H1 (cell line): ENCODE data around the gene TCEA3. TPM values are rescaled to one million over a fixed set of nuclear protein-coding genes. Genes with fewer than 3 reads are reported as not detected.

Experiments used
- CTCF ChIA-PET: fragments of 300-600 bp; sonication (Branson Sonifier 250); formaldehyde crosslinking; loops from one replicate; lab custom pipeline; 2021; ENCODE audit not compliant: partially characterized antibody; lab: Charles Lee
- POLR2A ChIA-PET: fragments of 300-600 bp; sonication (Branson Sonifier 250); formaldehyde crosslinking; loops from one replicate; lab custom pipeline; 2021; ENCODE audit warnings: inconsistent platforms; ENCODE audit not compliant: partially characterized antibody; lab: Charles Lee
- DNase-seq, 2 experiments: peaks; one replicate each; pipeline versions ENCODE4 v3.0.0 to v3.0.0-alpha.2; 2010 to 2022; ENCODE audit warnings: low spot score in 2 of 2, low read depth in 1 of 2, mixed read lengths in 1 of 2
- FAIRE-seq: peaks from 2 replicates; lab custom pipeline; 2011; peaks lifted over from hg19 to GRCh38; lab: Jason Lieb, UNC
- H2AFZ ChIP-seq: 2 replicates; pipeline ENCODE4 v1.8.1; 2012; ENCODE audit warnings: low read length, inconsistent platforms
- H2AK5ac ChIP-seq: 2 replicates; pipeline ENCODE4 v1.6.1; 2013; ENCODE audit warnings: low read depth, low read length
- H2BK120ac ChIP-seq: replicated peaks from 2 replicates; pipeline ENCODE3; 2013; ENCODE audit warnings: low read depth, low read length, inconsistent platforms
- H2BK12ac ChIP-seq: 2 replicates; pipeline ENCODE4 v1.6.1; 2013; ENCODE audit warnings: low read depth, low read length
- H2BK15ac ChIP-seq: 2 replicates; pipeline ENCODE4 v1.6.1; 2013; ENCODE audit warnings: low read length
- H2BK20ac ChIP-seq: 2 replicates; pipeline ENCODE4 v1.6.1; 2013; ENCODE audit warnings: low read length
- H2BK5ac ChIP-seq: 2 replicates; pipeline ENCODE4 v1.6.1; 2013; ENCODE audit warnings: low read depth, low read length
- H3K14ac ChIP-seq: 2 replicates; pipeline ENCODE4 v1.6.1; 2013; ENCODE audit warnings: inconsistent platforms; ENCODE audit not compliant: insufficient read length
- H3K18ac ChIP-seq: 2 replicates; pipeline ENCODE4 v1.6.1; 2013; ENCODE audit warnings: low read length; ENCODE audit errors: extremely low read depth
- H3K23ac ChIP-seq: 2 replicates; pipeline ENCODE4 v1.6.1; 2013; ENCODE audit warnings: inconsistent platforms; ENCODE audit not compliant: insufficient read length
- H3K23me2 ChIP-seq: 2 replicates; pipeline ENCODE4 v1.6.1; 2013; ENCODE audit warnings: low read depth, low read length
- H3K27ac ChIP-seq: 2 replicates; pipeline ENCODE4 v1.6.1; 2011; ENCODE audit warnings: low read depth, low read length, inconsistent platforms
- H3K27me3 ChIP-seq, 4 experiments: replicated peaks in 1 of 4; 1 replicate in 1 of 4; 2 replicates in 3 of 4; pipeline versions ENCODE4 v1.6.1 to v1.8.1; 2011 to 2013; ENCODE audit warnings: low read length in 3 of 4, mild to moderate bottlenecking in 3 of 4, inconsistent platforms in 2 of 4, mixed read lengths in 2 of 4, moderate library complexity in 1 of 4; ENCODE audit not compliant: control insufficient read depth in 3 of 4, insufficient read depth in 3 of 4; ENCODE audit errors: extremely low read depth in 1 of 4
- H3K36me3 ChIP-seq, 4 experiments: 2 replicates each; pipeline versions ENCODE4 v1.6.1 to v1.8.1; 2011 to 2013; ENCODE audit warnings: mild to moderate bottlenecking in 4 of 4, low read length in 3 of 4, moderate library complexity in 2 of 4, control low read depth in 1 of 4, inconsistent platforms in 1 of 4; ENCODE audit not compliant: insufficient read depth in 4 of 4, control insufficient read depth in 2 of 4
- H3K4ac ChIP-seq: replicated peaks from 2 replicates; pipeline ENCODE3; 2013; ENCODE audit warnings: low read length, low read depth, mixed read lengths, inconsistent platforms; ENCODE audit not compliant: insufficient read length
- H3K4me1 ChIP-seq, 4 experiments: replicated peaks in 1 of 4; 1 replicate in 1 of 4; 2 replicates in 3 of 4; pipeline versions ENCODE4 v1.6.1 to v1.8.1; 2011 to 2013; ENCODE audit warnings: low read length in 3 of 4, inconsistent platforms in 2 of 4, mixed read lengths in 1 of 4; ENCODE audit not compliant: insufficient read depth in 4 of 4, control insufficient read depth in 3 of 4
- H3K4me2 ChIP-seq, 2 experiments: 2 replicates each; pipeline versions ENCODE4 v1.6.1 to v1.8.1; 2011 to 2013; ENCODE audit warnings: low read depth in 2 of 2, low read length in 2 of 2, control low read depth in 1 of 2, inconsistent platforms in 1 of 2, mild to moderate bottlenecking in 1 of 2; ENCODE audit not compliant: insufficient read depth in 1 of 2
- H3K4me3 ChIP-seq, 4 experiments: fragments of 200-600, 300-600 bp in 1 of 4; sonication (generic), shearing (Covaris generic), sonication (Bioruptor Twin) in 1 of 4; 2 replicates each; pipeline versions ENCODE4 v1.5.1 to v1.8.1; 2011 to 2016; ENCODE audit warnings: low read length in 4 of 4, low read depth in 3 of 4, control low read depth in 2 of 4, inconsistent platforms in 2 of 4, mild to moderate bottlenecking in 2 of 4, mixed read lengths in 1 of 4, moderate library complexity in 1 of 4; ENCODE audit not compliant: insufficient read depth in 2 of 4; ENCODE audit errors: extremely low read depth in 1 of 4
- H3K56ac ChIP-seq: replicated peaks from 2 replicates; pipeline ENCODE3; 2013; ENCODE audit warnings: low read depth, mild to moderate bottlenecking, mixed read lengths, low read length, inconsistent platforms; ENCODE audit not compliant: insufficient read length
- H3K79me1 ChIP-seq: 2 replicates; pipeline ENCODE4 v1.6.1; 2013; ENCODE audit warnings: low read depth, low read length, control low read depth
- H3K79me2 ChIP-seq, 2 experiments: 2 replicates each; pipeline versions ENCODE4 v1.6.1 to v1.8.1; 2012 to 2013; ENCODE audit warnings: low read length in 2 of 2, mild to moderate bottlenecking in 2 of 2, inconsistent platforms in 1 of 2; ENCODE audit not compliant: insufficient read depth in 2 of 2, control insufficient read depth in 1 of 2
- H3K9ac ChIP-seq, 4 experiments: replicated peaks in 1 of 4; 1 replicate in 1 of 4; 2 replicates in 3 of 4; pipeline versions ENCODE4 v1.6.1 to v1.8.1; 2011 to 2013; ENCODE audit warnings: low read depth in 3 of 4, low read length in 3 of 4, control low read depth in 2 of 4, mild to moderate bottlenecking in 2 of 4, moderate library complexity in 2 of 4, inconsistent platforms in 1 of 4; ENCODE audit errors: extremely low read depth in 1 of 4
- H3K9me3 ChIP-seq, 2 experiments: 2 replicates each; pipeline versions ENCODE4 v1.6.1 to v1.8.1; 2012 to 2013; ENCODE audit warnings: mild to moderate bottlenecking in 2 of 2, moderate library complexity in 2 of 2, control low read depth in 1 of 2, inconsistent platforms in 1 of 2, low read depth in 1 of 2, low read length in 1 of 2, mixed read lengths in 1 of 2; ENCODE audit not compliant: insufficient read depth in 2 of 2
- H4K20me1 ChIP-seq, 2 experiments: replicated peaks in 1 of 2; 2 replicates each; pipeline versions ENCODE3 to v1.8.1; 2011 to 2013; ENCODE audit warnings: inconsistent platforms in 2 of 2, low read length in 2 of 2, mild to moderate bottlenecking in 1 of 2; ENCODE audit not compliant: insufficient read depth in 2 of 2, control insufficient read depth in 1 of 2
- H4K5ac ChIP-seq: 2 replicates; pipeline ENCODE4 v1.6.1; 2013; ENCODE audit warnings: low read length, low read depth, mixed read lengths, inconsistent platforms; ENCODE audit not compliant: insufficient read length
- H4K8ac ChIP-seq: 2 replicates; pipeline ENCODE4 v1.8.0; 2013; ENCODE audit warnings: mild to moderate bottlenecking, moderate library complexity, low read length, inconsistent platforms; ENCODE audit not compliant: insufficient read depth; ENCODE audit errors: extremely low read depth
- H4K91ac ChIP-seq: replicated peaks from 2 replicates; pipeline ENCODE3; 2013; ENCODE audit warnings: low read length, mixed read lengths, inconsistent platforms; ENCODE audit not compliant: insufficient read length
- CEBPB ChIP-seq: IDR thresholded peaks from 2 replicates; pipeline ENCODE4 v1.6.1; 2012; ENCODE audit warnings: low read depth, low read length
- EZH2 ChIP-seq: fragments of 200-600 bp; sonication (generic); IDR thresholded peaks from 2 replicates; pipeline ENCODE4 v1.7.1; 2012; ENCODE audit warnings: low read depth, mild to moderate bottlenecking, moderate library complexity, low read length, inconsistent platforms; ENCODE audit not compliant: severe bottlenecking
- POU5F1 ChIP-seq: IDR thresholded peaks from 2 replicates; pipeline ENCODE4 v1.6.1; 2011; ENCODE audit warnings: low read depth, mild to moderate bottlenecking, low read length, moderate library complexity
- RAD21 ChIP-seq, 2 experiments: IDR thresholded peaks in 1 of 2; conservative IDR thresholded peaks in 1 of 2; 2 replicates each; pipeline ENCODE4 v1.6.1; 2011; ENCODE audit warnings: low read depth in 2 of 2, low read length in 2 of 2, improper control_type of control experiment in 1 of 2, inconsistent platforms in 1 of 2, mild to moderate bottlenecking in 1 of 2, moderate library complexity in 1 of 2
- SP2 ChIP-seq: IDR thresholded peaks from 2 replicates; pipeline ENCODE4 v1.6.1; 2012; ENCODE audit warnings: mild to moderate bottlenecking, low read length, inconsistent platforms
- WGBS, 2 experiments: shearing (Covaris generic) in 1 of 2; methylation state at CpG; one replicate each; pipeline versions ENCODE4 v1.1.6 to v1.1.7; 2013 to 2015; ENCODE audit warnings: low lambda C conversion rate in 2 of 2, mixed read lengths in 2 of 2, inconsistent platforms in 1 of 2, low coverage in 1 of 2, missing lambda C conversion rate in 1 of 2; ENCODE audit not compliant: insufficient replicate concordance in 2 of 2, insufficient coverage in 1 of 2, insufficient read length in 1 of 2; ENCODE audit errors: extremely low coverage in 1 of 2, missing lambda C conversion rate in 1 of 2; 5-methylcytosine and 5-hydroxymethylcytosine counted together
- polyA plus RNA-seq, 7 experiments: library from polyadenylated mRNA; depleted of rRNA in 3 of 7; stranded (reverse) in 5 of 7; unstranded in 2 of 7; fragments of >200 nt in 5 of 7; fragments of 200-250 nt in 2 of 7; gene quantifications; 1 replicate in 5 of 7; 2 replicates in 1 of 7; 4 replicates in 1 of 7; pipeline versions ENCODE4 v1.2.1 to v1.2.3, GENCODE V29; 2011 to 2013; ENCODE audit warnings: missing spikeins in 2 of 7, mixed read lengths in 2 of 7
- total RNA-seq: library from RNA; stranded (reverse); fragmentation: NEBNext Ultra II Directional; extraction: Animal tissue kit (Norgen Biotek cat#: 25700); gene quantifications from 2 replicates; pipeline ENCODE4 v1.2.1, GENCODE V29; 2021
- TF ChIP-seq, protein P1 (sequence below), 3 experiments: IDR thresholded peaks; 1 replicate in 2 of 3; 2 replicates in 1 of 3; pipeline versions ENCODE4 v1.5.1 to v1.6.1; 2011; ENCODE audit warnings: low read length in 3 of 3, mild to moderate bottlenecking in 3 of 3, inconsistent platforms in 2 of 3, low read depth in 1 of 3, moderate library complexity in 1 of 3; ENCODE audit not compliant: insufficient read depth in 1 of 3; ENCODE audit errors: control extremely low read depth in 1 of 3

Gene TCEA3
- total and polyA plus RNA-seq, 2 of the 8 experiments (the other 6 are each of a cell fraction or from before 2014, with no cell fraction given), result 0.08 TPM; not detected in 1

- Histone ChIP-seq H2BK5ac (no peak overlapping the region), H3K23me2 (no peaks in the 10 kb centered on the region), H3K4ac (no peak overlapping the region), H3K23ac (no peak overlapping the region), H3K4me3 (no peak overlapping the region), H2AFZ (no peak overlapping the region), H4K20me1 (peaks cover 10 to 18% of the 10 kb centered on the region in 2 experiments), H3K27ac (no peak overlapping the region), H4K8ac (no peak overlapping the region), H3K27me3 (no peaks in the 10 kb centered on the region), H3K4me2 (no peak overlapping the region), H3K36me3 (no peaks in the 10 kb centered on the region), H4K91ac (no peak overlapping the region), H4K5ac (no peak overlapping the region), H3K18ac (no peak overlapping the region), H3K56ac (no peak overlapping the region), H2BK15ac (no peak overlapping the region), H3K14ac (no peak overlapping the region), H3K79me2 (peaks cover 0 to 8% of the 10 kb centered on the region in 2 experiments; a peak in 2 of 4 replicates), H3K4me1 (no peaks in the 10 kb centered on the region), H2BK12ac (no peak overlapping the region), H2AK5ac (no peak overlapping the region), H3K79me1 (peaks cover 11% of the 10 kb centered on the region; the same call in 1 of the 2 replicates), H2BK120ac (no peak overlapping the region), H3K9me3 (0 out of 4 replicates have a peak, but pooled peaks cover 0 to 2% of the 10 kb centered on the region in 2 experiments), H3K9ac (no peak overlapping the region), H2BK20ac (no peak overlapping the region)
- ChIA-PET POLR2A (interaction anchor here (0.6 to 1.0 kb wide), 2 partner anchors 13 to 130 kb away, joined by 3 to 4 read pairs; no protein-coding TSS in a partner anchor), CTCF (interaction anchor here (0.8 to 2.2 kb wide), 9 partner anchors 15 to 191 kb away, joined by 3 to 10 read pairs (median 3); partner anchors contain the start of gene ASAP3)
- TF ChIP-seq EZH2 (no peak), POU5F1 (no peak), SP2 (no peak), RAD21 (IDR thresholded peaks at IDR 0.05 in 1 of 2, conservative IDR thresholded peaks at IDR 0.05 in 1 of 2; ENCODE audit: low read depth in 2 of 2, low read length in 2 of 2) (0 out of 4 replicates have a peak, but pooled peaks of 1 of the 2 experiments have one; percentile 8), CEBPB (no peak)
- TF ChIP-seq, protein P1, sequence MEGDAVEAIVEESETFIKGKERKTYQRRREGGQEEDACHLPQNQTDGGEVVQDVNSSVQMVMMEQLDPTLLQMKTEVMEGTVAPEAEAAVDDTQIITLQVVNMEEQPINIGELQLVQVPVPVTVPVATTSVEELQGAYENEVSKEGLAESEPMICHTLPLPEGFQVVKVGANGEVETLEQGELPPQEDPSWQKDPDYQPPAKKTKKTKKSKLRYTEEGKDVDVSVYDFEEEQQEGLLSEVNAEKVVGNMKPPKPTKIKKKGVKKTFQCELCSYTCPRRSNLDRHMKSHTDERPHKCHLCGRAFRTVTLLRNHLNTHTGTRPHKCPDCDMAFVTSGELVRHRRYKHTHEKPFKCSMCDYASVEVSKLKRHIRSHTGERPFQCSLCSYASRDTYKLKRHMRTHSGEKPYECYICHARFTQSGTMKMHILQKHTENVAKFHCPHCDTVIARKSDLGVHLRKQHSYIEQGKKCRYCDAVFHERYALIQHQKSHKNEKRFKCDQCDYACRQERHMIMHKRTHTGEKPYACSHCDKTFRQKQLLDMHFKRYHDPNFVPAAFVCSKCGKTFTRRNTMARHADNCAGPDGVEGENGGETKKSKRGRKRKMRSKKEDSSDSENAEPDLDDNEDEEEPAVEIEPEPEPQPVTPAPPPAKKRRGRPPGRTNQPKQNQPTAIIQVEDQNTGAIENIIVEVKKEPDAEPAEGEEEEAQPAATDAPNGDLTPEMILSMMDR (IDR thresholded peaks at IDR 0.05; ENCODE audit: control extremely low read depth in 1 of 3, insufficient read depth in 1 of 3, low read depth in 1 of 3, low read length in 3 of 3), result peak in 1 of 3 experiments; percentile 5; a peak in 1 of 4 replicates
- DNase-seq, result no peak
- WGBS, 2 experiments, result 95% methylated on average over 3 of the region's 3 CpGs; no CpG with 5 or more reads in 1 of the 2 experiments
- FAIRE-seq, result no peak
Measured at GRCh38 chr1:23466423-23466989, 42.0 kb upstream of the TCEA3 start.
